GM12878 (cell line): ENCODE results near the gene MEX3B. TPM values are rescaled to one million over a fixed set of nuclear protein-coding genes. Genes with fewer than 3 reads are reported as not detected.

Experiments used
- ATAC-seq: fragments of 200-7000 bp; cut with Tn5 transposase; 3 replicates; pipeline ENCODE4 v1.9.1; 2020; ENCODE audit warnings: mild to moderate bottlenecking, moderate library complexity
- BruUV-seq: library from RNA; stranded (reverse); fragments of 400-500 nt; replicated peaks from 2 replicates; lab custom pipeline; 2021; lab: Mats Ljungman, UMichigan
- CTCF ChIA-PET: fragments of 300-600 bp; sonication (Branson Sonifier 250); formaldehyde crosslinking; extraction: SDS; loops from one replicate; lab custom pipeline; 2021; ENCODE audit warnings: inconsistent platforms; lab: Yijun Ruan, JAX
- POLR2A ChIA-PET: fragments of 350-600 bp; formaldehyde crosslinking; extraction: SDS; loops from one replicate; lab custom pipeline; 2021; ENCODE audit warnings: inconsistent platforms; lab: Charles Lee
- RAD21 ChIA-PET: fragments of 300-600 bp; sonication (Branson Sonifier 250); formaldehyde crosslinking; loops from one replicate; lab custom pipeline; 2023; ENCODE audit warnings: antibody characterized with exemption; ENCODE audit not compliant: unreplicated experiment; lab: Charles Lee
- SMC1A ChIA-PET: fragments of 300-600 bp; sonication (Branson Sonifier 250); formaldehyde crosslinking; loops from one replicate; lab custom pipeline; 2023; ENCODE audit not compliant: unreplicated experiment, uncharacterized antibody; lab: Charles Lee
- DNase-seq: peaks from one replicate; pipeline ENCODE4 v3.0.0-alpha.2; 2011; ENCODE audit warnings: low read depth, low spot score
- FAIRE-seq: peaks from 3 replicates; lab custom pipeline; 2011; peaks lifted over from hg19 to GRCh38; lab: Jason Lieb, UNC
- H2AFZ ChIP-seq: 2 replicates; pipeline ENCODE4 v1.6.0; 2011; ENCODE audit warnings: low read depth, low read length, control low read depth; ENCODE audit not compliant: control insufficient read depth
- H3K27ac ChIP-seq: 2 replicates; pipeline ENCODE4 v1.5.1; 2011; ENCODE audit warnings: control low read depth; ENCODE audit not compliant: control insufficient read depth, insufficient read depth
- H3K27me3 ChIP-seq, 2 experiments: replicated peaks in 1 of 2; 2 replicates each; pipeline versions ENCODE4 v1.6.0 to v1.6.1; 2011; ENCODE audit warnings: low read length in 1 of 2; ENCODE audit not compliant: control insufficient read depth in 2 of 2, insufficient read depth in 2 of 2
- H3K36me3 ChIP-seq, 2 experiments: 2 replicates each; pipeline ENCODE4 v1.5.1; 2011; ENCODE audit warnings: low read length in 1 of 2; ENCODE audit not compliant: control insufficient read depth in 2 of 2, insufficient read depth in 2 of 2
- H3K4me1 ChIP-seq: 2 replicates; pipeline ENCODE4 v1.6.1; 2011; ENCODE audit warnings: mild to moderate bottlenecking, low read length, moderate library complexity, mixed read lengths; ENCODE audit not compliant: control insufficient read depth, insufficient read depth
- H3K4me2 ChIP-seq: 2 replicates; pipeline ENCODE4 v1.6.0; 2011; ENCODE audit warnings: control low read depth; ENCODE audit not compliant: control insufficient read depth, insufficient read depth
- H3K4me3 ChIP-seq: fragments of 200-600 bp; sonication (generic); 2 replicates; pipeline ENCODE4 v1.5.1; 2016
- H3K79me2 ChIP-seq: 2 replicates; pipeline ENCODE4 v1.6.0; 2011; ENCODE audit warnings: low read length; ENCODE audit not compliant: control insufficient read depth, insufficient read depth
- H3K9ac ChIP-seq: 2 replicates; pipeline ENCODE4 v1.8.0; 2011; ENCODE audit warnings: low read length, control low read depth, mixed read lengths; ENCODE audit not compliant: control insufficient read depth, insufficient read depth
- H3K9me3 ChIP-seq: replicated peaks from 3 replicates; pipeline ENCODE4 v1.5.1; 2011; ENCODE audit warnings: mild to moderate bottlenecking, low read length; ENCODE audit not compliant: control insufficient read depth, insufficient read depth
- H4K20me1 ChIP-seq: 2 replicates; pipeline ENCODE4 v1.6.0; 2011; ENCODE audit not compliant: control insufficient read depth, insufficient read depth
- BHLHE40 ChIP-seq, 2 experiments: fragments of 450-650 bp in 1 of 2; IDR thresholded peaks; 2 replicates each; pipeline ENCODE4 v1.6.1; 2011 to 2017; ENCODE audit warnings: low read depth in 2 of 2, borderline replicate concordance in 1 of 2, improper control_type of control experiment in 1 of 2, low read length in 1 of 2, mild to moderate bottlenecking in 1 of 2
- DPF2 ChIP-seq: fragments of 450-650 bp; IDR thresholded peaks from 2 replicates; pipeline ENCODE4 v1.6.1; 2017; ENCODE audit warnings: mild to moderate bottlenecking
- ESRRA ChIP-seq: IDR thresholded peaks from 2 replicates; pipeline ENCODE4 v1.6.1; 2012; ENCODE audit warnings: mild to moderate bottlenecking, low read length, improper control_type of control experiment
- ETV6 ChIP-seq, 2 experiments: fragments of 450-650 bp in 1 of 2; IDR thresholded peaks in 1 of 2; conservative IDR thresholded peaks in 1 of 2; 2 replicates each; pipeline ENCODE4 v1.6.1; 2014; ENCODE audit warnings: antibody characterized with exemption in 1 of 2, borderline replicate concordance in 1 of 2, low read depth in 1 of 2, mild to moderate bottlenecking in 1 of 2, moderate library complexity in 1 of 2
- GATAD2B ChIP-seq: fragments of 450-650 bp; conservative IDR thresholded peaks from 2 replicates; pipeline ENCODE4 v1.6.1; 2017; ENCODE audit warnings: low read depth, mild to moderate bottlenecking, moderate library complexity
- IKZF2 ChIP-seq, 2 experiments: fragments of 450-650 bp; IDR thresholded peaks; 2 replicates each; pipeline ENCODE4 v1.6.1; 2017; ENCODE audit warnings: mild to moderate bottlenecking in 2 of 2, moderate library complexity in 2 of 2
- IRF5 ChIP-seq: fragments of 450-650 bp; IDR thresholded peaks from 2 replicates; pipeline ENCODE4 v1.6.1; 2017; ENCODE audit warnings: borderline replicate concordance
- POLR2AphosphoS5 ChIP-seq: IDR thresholded peaks from 2 replicates; pipeline ENCODE4 v1.6.1; 2011; ENCODE audit warnings: mild to moderate bottlenecking, low read length, inconsistent platforms
- SMARCA5 ChIP-seq: fragments of 450-650 bp; IDR thresholded peaks from 2 replicates; pipeline ENCODE4 v1.6.1; 2017; ENCODE audit warnings: mild to moderate bottlenecking
- TBL1XR1 ChIP-seq: IDR thresholded peaks from 2 replicates; pipeline ENCODE4 v1.6.1; 2012; ENCODE audit warnings: low read depth, low read length, improper control_type of control experiment
- TCF12 ChIP-seq: IDR thresholded peaks from 2 replicates; pipeline ENCODE4 v1.6.1; 2011; ENCODE audit warnings: low read depth, mild to moderate bottlenecking, low read length
- TCF3 ChIP-seq: IDR thresholded peaks from 2 replicates; pipeline ENCODE4 v1.6.1; 2012; ENCODE audit warnings: low read depth, mild to moderate bottlenecking, low read length, borderline replicate concordance; ENCODE audit not compliant: insufficient read depth
- USF1 ChIP-seq: IDR thresholded peaks from 2 replicates; pipeline ENCODE4 v1.6.1; 2011; ENCODE audit warnings: borderline replicate concordance, low read depth, mild to moderate bottlenecking, moderate library complexity, mixed read lengths, low read length; ENCODE audit not compliant: insufficient read depth; ENCODE audit errors: extremely low read length
- ZSCAN29 ChIP-seq: fragments of 450-650 bp; IDR thresholded peaks from 2 replicates; pipeline ENCODE4 v1.6.1; 2017; ENCODE audit warnings: mild to moderate bottlenecking, moderate library complexity
- WGBS: methylation state at CpG from one replicate; pipeline ENCODE4 v1.1.6; 2016; ENCODE audit warnings: low lambda C conversion rate; ENCODE audit not compliant: insufficient replicate concordance, insufficient coverage; ENCODE audit errors: missing lambda C conversion rate; 5-methylcytosine and 5-hydroxymethylcytosine counted together
- in situ Hi-C: fragments of 300-500 bp; cut with MboI; formaldehyde crosslinking; loops from 9 replicates; pipeline ENCODE4 v1.14.3; 2018; ENCODE audit warnings: mixed read lengths
- intact Hi-C: fragments of 100-400 bp; cut with micrococcal nuclease; formaldehyde crosslinking; loops from one replicate; pipeline ENCODE4 v1.14.2; 2022; ENCODE audit not compliant: unreplicated experiment
- polyA plus RNA-seq, 11 experiments: library from polyadenylated mRNA; depleted of rRNA in 4 of 11; unstranded in 6 of 11; stranded (reverse) in 5 of 11; fragments of >200 nt; fragmentation: Nextera tagmentation in 4 of 11; fragmentation: Illumina TruSeq in 1 of 11; extraction: Ambion mirVana in 4 of 11; extraction: Trizol in 1 of 11; gene quantifications; 1 replicate in 1 of 11; 2 replicates in 10 of 11; pipeline versions ENCODE4 v1.2.1 to v1.2.3, GENCODE V29; 2011 to 2016; ENCODE audit warnings: inconsistent platforms in 2 of 11, missing spikeins in 2 of 11, low read depth in 1 of 11
- total RNA-seq, 4 experiments: library from RNA; depleted of rRNA in 3 of 4; stranded (reverse); fragments of >200 nt in 3 of 4; fragmentation: Illumina TruSeq in 1 of 4; extraction: Trizol in 1 of 4; gene quantifications; 2 replicates each; pipeline versions ENCODE4 v1.2.1 to v1.2.3, GENCODE V29; 2013 to 2021
- TF ChIP-seq, protein P1 (sequence below): IDR thresholded peaks from 2 replicates; pipeline ENCODE4 v1.6.1; 2012; ENCODE audit warnings: improper control_type of control experiment, low read depth, low read length; ENCODE audit not compliant: insufficient replicate concordance

The MEX3B gene
- total and polyA plus RNA-seq, 10 of the 15 experiments (the other 5 are each of a cell fraction or from before 2014, with no cell fraction given) = 0.02 to 1.3 (median 0.28) TPM

DNA sequence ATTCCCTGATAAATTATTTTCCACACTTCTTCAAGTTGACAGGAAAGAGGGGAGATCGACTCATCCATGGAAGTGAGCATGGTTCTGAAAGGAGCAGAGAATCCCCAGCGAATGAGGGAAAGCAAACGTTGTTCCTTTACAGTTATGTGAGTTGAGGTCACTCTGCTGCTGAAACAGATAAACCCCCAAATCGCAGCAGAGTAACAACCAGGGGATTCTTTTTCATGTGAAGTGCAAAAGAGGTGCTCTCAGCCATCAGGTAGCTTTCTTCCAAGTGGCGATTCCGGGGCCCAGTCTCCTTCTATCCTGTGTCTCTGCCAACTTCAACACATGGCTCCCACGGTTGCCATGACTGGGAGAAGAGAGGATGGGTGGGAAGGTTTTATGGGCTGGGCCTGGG, 28.2 kb downstream of the MEX3B start:
- Histone ChIP-seq H4K20me1 (0 out of 2 replicates have a peak, but pooled peaks cover 2% of the 10 kb centered on the region), H3K79me2 (no peaks in the 10 kb centered on the region), H3K9me3 (no peaks in the 10 kb centered on the region), H3K4me2 (no peak overlapping the region), H3K36me3 (no peaks in the 10 kb centered on the region), H3K4me3 (no peak overlapping the region), H3K27me3 (no peaks in the 10 kb centered on the region; a peak in 1 of 4 replicates), H3K9ac (no peak overlapping the region), H3K4me1 (no peaks in the 10 kb centered on the region), H3K27ac (no peak overlapping the region), H2AFZ (no peak overlapping the region)
- intact Hi-C loops = no loop called here
- WGBS = 17% methylated on average over 7 of the region's 7 CpGs
- FAIRE-seq (no peak), ATAC-seq (no peak), DNase-seq (no peak)
- in situ Hi-C loops = no loop called here
- BruUV-seq = no TSS peak
- TF ChIP-seq SMARCA5 (no peak), TBL1XR1 (no peak), GATAD2B (no peak), BHLHE40 (IDR thresholded peaks at IDR 0.05; ENCODE audit: borderline replicate concordance in 1 of 2, low read depth in 2 of 2, low read length in 1 of 2) (no peak), ESRRA (no peak), ETV6 (conservative IDR thresholded peaks at IDR 0.05 in 1 of 2, IDR thresholded peaks at IDR 0.05 in 1 of 2; ENCODE audit: borderline replicate concordance in 1 of 2, low read depth in 1 of 2) (no peak), POLR2AphosphoS5 (no peak), TCF3 (no peak), IRF5 (no peak), DPF2 (no peak), TCF12 (no peak), ZSCAN29 (no peak), IKZF2 (IDR thresholded peaks at IDR 0.05) (no peak), USF1 (no peak)
- TF ChIP-seq, protein P1, sequence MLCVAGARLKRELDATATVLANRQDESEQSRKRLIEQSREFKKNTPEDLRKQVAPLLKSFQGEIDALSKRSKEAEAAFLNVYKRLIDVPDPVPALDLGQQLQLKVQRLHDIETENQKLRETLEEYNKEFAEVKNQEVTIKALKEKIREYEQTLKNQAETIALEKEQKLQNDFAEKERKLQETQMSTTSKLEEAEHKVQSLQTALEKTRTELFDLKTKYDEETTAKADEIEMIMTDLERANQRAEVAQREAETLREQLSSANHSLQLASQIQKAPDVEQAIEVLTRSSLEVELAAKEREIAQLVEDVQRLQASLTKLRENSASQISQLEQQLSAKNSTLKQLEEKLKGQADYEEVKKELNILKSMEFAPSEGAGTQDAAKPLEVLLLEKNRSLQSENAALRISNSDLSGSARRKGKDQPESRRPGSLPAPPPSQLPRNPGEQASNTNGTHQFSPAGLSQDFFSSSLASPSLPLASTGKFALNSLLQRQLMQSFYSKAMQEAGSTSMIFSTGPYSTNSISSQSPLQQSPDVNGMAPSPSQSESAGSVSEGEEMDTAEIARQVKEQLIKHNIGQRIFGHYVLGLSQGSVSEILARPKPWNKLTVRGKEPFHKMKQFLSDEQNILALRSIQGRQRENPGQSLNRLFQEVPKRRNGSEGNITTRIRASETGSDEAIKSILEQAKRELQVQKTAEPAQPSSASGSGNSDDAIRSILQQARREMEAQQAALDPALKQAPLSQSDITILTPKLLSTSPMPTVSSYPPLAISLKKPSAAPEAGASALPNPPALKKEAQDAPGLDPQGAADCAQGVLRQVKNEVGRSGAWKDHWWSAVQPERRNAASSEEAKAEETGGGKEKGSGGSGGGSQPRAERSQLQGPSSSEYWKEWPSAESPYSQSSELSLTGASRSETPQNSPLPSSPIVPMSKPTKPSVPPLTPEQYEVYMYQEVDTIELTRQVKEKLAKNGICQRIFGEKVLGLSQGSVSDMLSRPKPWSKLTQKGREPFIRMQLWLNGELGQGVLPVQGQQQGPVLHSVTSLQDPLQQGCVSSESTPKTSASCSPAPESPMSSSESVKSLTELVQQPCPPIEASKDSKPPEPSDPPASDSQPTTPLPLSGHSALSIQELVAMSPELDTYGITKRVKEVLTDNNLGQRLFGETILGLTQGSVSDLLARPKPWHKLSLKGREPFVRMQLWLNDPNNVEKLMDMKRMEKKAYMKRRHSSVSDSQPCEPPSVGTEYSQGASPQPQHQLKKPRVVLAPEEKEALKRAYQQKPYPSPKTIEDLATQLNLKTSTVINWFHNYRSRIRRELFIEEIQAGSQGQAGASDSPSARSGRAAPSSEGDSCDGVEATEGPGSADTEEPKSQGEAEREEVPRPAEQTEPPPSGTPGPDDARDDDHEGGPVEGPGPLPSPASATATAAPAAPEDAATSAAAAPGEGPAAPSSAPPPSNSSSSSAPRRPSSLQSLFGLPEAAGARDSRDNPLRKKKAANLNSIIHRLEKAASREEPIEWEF = no peak
- ChIA-PET RAD21 (no interaction called here), SMC1A (no interaction called here), CTCF (no interaction called here), POLR2A (no interaction called here)
